ENCODE data around the gene MAML2. TPM values are rescaled to one million over a fixed set of nuclear protein-coding genes. Genes with fewer than 3 reads are reported as not detected.

MAML2 gene
- total RNA-seq, 1 experiment from 2014 or later: 2.9 TPM

GRCh38 chr11:96028746-96029145 is 314.2 kb downstream of the MAML2 start:
- H3K27me3 ChIP-seq (ENCODE audit: control insufficient read depth, insufficient read depth, low read length): no peaks in the 10 kb centered on the region
- H3K9me3 ChIP-seq (ENCODE audit: control insufficient read depth, insufficient read depth, low read depth, low read length): no peaks in the 10 kb centered on the region
- ChIA-PET CTCF (no interaction called here), POLR2A (no interaction called here)
- in situ Hi-C loops (cut with HindIII; ENCODE audit: low pct_unique_long_range_greater_than_20kb, low sequenced_read_pairs): no loop called here
- H3K4me3 ChIP-seq (ENCODE audit: low read depth in 2 of 2, low read length in 2 of 2): no peak overlapping the region
- no peaks in the 10 kb centered on the region for H3K4me1 ChIP-seq (ENCODE audit: control insufficient read depth, insufficient read depth, low read length)
- no peak for ATAC-seq
- intact Hi-C loops (cut with micrococcal nuclease; ENCODE audit: unreplicated experiment): no loop called here
- BruUV-seq (replicated peaks): no TSS peak
- TF ChIP-seq CTCF (IDR thresholded peaks at IDR 0.05) (no peak), TCF7L2 (IDR thresholded peaks at IDR 0.05; ENCODE audit: low read depth, low read length) (no peak), REST (IDR thresholded peaks at IDR 0.05; ENCODE audit: insufficient read depth in 1 of 2, low read depth in 2 of 2, low read length in 1 of 2) (no peak), POLR2AphosphoS5 (IDR thresholded peaks at IDR 0.05; ENCODE audit: low read depth, low read length) (no peak)
- DNase-seq (ENCODE audit: low read depth, low spot score): no peak
- no peak overlapping the region for H3K27ac ChIP-seq (ENCODE audit: low read length)
- H3K36me3 ChIP-seq (ENCODE audit: control insufficient read depth, insufficient read depth, low read length): no peaks in the 10 kb centered on the region

- no peak overlapping the region for H3K4me3 ChIP-seq (ENCODE audit: low read depth in 2 of 2, low read length in 2 of 2)
- no peaks in the 10 kb centered on the region for H3K27me3 ChIP-seq (ENCODE audit: control insufficient read depth, insufficient read depth, low read length)
- in situ Hi-C loops (cut with HindIII; ENCODE audit: low pct_unique_long_range_greater_than_20kb, low sequenced_read_pairs) (no loop called here), intact Hi-C loops (cut with micrococcal nuclease; ENCODE audit: unreplicated experiment) (no loop called here)
- no peak overlapping the region for H3K27ac ChIP-seq (ENCODE audit: low read length)
- BruUV-seq (replicated peaks): no TSS peak
- ATAC-seq (no peak), DNase-seq (ENCODE audit: low read depth, low spot score) (no peak)
- no peak for TF ChIP-seq CTCF (IDR thresholded peaks at IDR 0.05)
- no peak for TF ChIP-seq REST (IDR thresholded peaks at IDR 0.05; ENCODE audit: insufficient read depth in 1 of 2, low read depth in 2 of 2, low read length in 1 of 2)
- TF ChIP-seq TCF7L2 (IDR thresholded peaks at IDR 0.05; ENCODE audit: low read depth, low read length): no peak
- no peak for TF ChIP-seq SIN3A (IDR thresholded peaks at IDR 0.05; ENCODE audit: borderline replicate concordance, insufficient read depth, low read depth, low read length)
- TF ChIP-seq POLR2AphosphoS5 (IDR thresholded peaks at IDR 0.05; ENCODE audit: low read depth, low read length): no peak
- ChIA-PET CTCF (no interaction called here), POLR2A (no interaction called here)
- no peaks in the 10 kb centered on the region for H3K4me1 ChIP-seq (ENCODE audit: control insufficient read depth, insufficient read depth, low read length)
- no peaks in the 10 kb centered on the region for H3K9me3 ChIP-seq (ENCODE audit: control insufficient read depth, insufficient read depth, low read depth, low read length)
- H3K36me3 ChIP-seq (ENCODE audit: control insufficient read depth, insufficient read depth, low read length): no peaks in the 10 kb centered on the region
Observed at GRCh38 chr11:96027021-96027420, 316.0 kb downstream of the MAML2 start.

All from Panc1 (cell line).